Stimulated activated CD8-positive, alpha-beta memory T cell treated with anti-CD3 and anti-CD28 coated beads, Interleukin-7, amount 100 ng/mL, for 1 hour (primary cell): Measurements from ENCODE around the gene PDE3B.
"Not testable (repeated sequence)": the region's sequence is repeated elsewhere in the genome, so short reads cannot be mapped to it uniquely, and the experiment has no call there.

Experiments
- DNase-seq, 2 donors: peaks; one replicate each; pipeline ENCODE4 v3.0.0-alpha.2; 2020; ENCODE audit warnings: low read depth in 2 of 2

The PDE3B gene

DNA sequence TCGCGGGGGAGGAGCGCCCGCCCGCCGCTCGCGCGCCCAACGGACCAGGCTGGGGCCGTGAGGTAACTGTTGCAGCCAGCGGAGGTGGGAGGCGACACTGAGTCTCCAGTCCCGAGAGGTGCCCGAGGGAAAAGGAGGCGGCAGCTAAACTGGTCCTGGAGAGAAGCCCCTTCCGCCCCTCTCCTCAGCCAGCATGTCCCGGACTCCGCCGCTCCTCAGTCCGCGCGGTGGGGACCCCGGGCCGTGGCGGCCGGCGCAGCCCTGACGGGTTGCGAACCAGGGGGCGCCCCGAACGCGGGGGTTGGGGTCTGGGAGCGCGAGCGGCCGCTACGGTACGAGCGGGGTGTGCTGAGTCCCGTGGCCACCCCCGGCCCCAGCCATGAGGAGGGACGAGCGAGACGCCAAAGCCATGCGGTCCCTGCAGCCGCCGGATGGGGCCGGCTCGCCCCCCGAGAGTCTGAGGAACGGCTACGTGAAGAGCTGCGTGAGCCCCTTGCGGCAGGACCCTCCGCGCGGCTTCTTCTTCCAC, at the start of gene PDE3B:
TSS of gene PDE3B (plus strand) at position 108 of the 529 bp plus-strand sequence. CDS start at position 380, 272 bp downstream.
- peak; percentile 46 to 50 for DNase-seq

DNA sequence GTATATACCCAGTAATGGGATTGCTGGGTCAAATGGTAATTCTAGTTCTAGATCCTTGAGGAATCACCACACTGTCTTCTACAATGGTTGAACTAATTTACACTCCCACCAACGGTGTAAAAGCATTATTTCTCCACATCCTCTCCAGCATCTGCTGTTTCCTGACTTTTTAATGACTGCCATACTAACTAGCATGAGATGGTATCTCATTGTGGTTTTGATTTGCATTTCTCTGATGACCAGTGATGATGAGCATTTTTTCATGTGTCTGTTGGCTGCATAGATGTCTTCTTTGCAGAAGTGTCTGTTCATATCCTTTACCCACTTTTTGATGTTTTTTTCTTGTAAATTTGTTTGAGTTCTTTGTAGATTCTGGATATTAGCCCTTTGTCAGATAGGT, 48.3 kb upstream of the PDE3B start:
- not testable (repeated sequence) for DNase-seq

DNA sequence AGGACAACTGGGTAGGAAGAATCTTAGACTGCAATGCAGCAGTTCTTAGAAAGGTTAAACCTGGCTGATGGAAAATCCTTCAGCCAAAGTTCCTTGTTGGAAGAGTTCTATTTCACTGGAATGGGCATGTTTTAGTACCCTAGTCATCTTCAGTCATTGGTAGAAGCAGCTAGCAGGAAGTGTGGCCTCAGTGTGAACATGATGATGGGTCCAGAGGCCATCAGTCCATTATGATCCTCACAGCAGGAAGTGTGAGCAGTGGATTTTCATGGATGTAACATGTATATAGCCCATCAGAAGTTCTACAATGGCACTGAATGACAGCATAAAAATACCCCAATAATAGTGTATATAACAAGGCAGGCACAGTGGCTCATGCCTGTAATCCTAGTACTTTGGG, 35.9 kb upstream of the PDE3B start:
- no peak for DNase-seq

DNA sequence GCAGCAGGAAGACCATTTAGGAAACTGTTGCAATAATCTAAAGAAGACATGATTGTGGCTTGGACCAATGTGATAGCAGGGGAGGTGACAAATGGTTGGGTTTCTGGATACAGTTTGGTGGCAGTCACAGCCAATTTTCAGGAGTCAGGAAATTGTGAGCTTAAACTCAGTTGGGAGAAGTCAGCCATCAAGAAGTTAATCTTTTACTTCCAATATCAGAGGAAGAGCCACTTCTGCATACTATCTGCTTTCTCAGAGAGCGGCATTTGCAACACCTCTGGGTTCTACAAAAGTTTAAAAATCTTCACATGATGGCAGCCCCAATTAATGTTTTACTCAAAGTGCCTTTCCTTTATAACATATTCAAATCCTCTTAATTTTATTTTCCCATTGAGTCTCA, 33.7 kb upstream of the PDE3B start:
- DNase-seq = no peak

DNA sequence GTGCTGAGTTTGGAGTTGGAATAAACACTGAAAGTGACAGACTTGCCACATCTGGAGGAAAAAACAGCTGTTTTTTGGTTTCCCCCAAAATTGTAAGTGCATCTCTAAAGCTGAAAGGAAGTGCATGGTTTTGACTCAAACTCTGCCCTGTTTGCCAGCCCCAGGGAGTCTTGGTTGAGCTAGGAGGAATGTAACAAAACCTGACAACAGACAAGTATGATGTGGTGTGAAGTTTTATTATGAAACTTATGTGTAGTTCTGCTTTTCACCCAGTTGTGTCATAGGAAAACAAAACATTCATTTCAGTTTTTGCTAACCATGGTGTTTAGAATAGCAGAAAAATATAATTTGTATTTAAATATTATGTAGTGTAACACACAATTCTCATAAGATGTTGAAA, 31.7 kb upstream of the PDE3B start:
- no peak for DNase-seq

DNA sequence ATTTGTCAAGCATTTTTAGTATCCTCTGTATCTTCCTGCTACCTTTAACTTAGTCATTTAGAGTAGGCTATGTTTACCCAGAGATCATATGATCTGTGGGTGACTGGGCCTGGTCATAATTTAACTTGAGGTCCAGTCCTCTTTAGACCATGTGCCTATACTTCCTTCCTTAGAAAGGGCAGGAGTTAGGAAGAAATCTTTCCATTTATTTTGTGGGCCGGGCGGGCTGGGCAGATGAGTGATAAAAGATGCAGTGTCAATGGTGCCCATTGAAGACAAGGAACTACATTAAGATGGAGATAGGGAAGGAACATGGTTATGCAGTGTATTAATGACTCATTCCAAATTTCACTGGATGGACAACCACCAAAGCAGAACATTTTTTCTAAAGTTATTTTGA, 30.9 kb upstream of the PDE3B start:
- DNase-seq = no peak

DNA sequence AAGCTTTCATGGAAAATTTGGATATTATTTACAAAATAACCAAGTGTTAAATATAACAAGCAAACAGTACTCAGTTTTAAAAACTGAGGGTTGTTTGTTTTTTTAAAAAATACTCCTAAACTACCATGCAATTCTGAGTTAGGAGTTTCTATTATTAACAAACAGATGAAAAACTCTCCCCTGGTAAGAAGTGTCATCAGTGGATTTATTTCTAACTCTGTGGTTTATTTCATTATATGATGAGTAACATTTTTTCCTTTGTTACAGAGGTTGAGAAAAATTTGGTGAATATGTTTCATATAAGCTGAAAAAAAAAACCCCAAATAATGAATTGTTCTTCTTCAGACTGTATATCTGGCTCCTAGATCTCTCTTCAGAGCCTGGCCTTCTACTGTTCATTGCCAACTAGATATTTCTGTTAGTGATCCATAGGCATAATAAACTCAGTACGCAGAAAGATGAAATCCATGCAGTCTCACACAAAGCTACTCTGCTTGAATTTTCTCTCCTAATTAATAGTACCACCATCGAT, 29.4 kb upstream of the PDE3B start:
- DNase-seq = no peak

DNA sequence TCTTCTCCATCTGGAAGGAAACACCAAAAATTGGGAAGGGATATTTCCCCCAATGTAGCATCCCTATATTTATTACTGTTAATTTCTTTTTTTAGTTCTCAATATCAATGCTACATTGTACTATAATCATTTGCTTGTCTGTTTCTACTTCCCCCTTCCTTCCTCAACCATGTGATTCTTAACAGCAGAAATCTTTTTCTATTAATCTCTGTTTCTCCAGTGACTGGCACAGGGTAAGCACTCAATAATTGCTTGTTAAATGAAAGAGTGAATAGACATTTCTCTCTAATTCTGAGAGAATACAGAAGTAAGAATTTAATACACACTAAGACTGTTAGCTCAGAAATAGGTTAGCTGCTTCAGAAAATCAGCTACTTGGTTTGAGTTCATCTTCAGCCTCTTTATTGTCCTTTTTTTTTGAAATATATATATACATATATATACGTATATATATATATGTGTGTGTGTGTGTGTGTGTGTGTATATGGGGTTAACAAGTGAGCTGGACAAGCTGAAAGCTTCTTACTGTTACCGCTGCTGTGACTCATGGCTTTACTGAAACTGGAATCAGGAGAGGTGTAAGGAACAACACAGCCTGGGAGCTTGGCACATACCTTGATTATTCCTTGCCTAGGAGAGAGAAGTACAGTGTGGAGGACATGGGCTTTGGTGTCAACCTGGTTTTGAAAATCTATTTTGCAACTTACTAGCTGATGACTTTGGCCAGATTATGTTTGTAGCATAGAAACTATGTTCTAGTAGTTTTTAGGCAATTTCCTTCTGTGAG, 26.2 kb upstream of the PDE3B start:
- DNase-seq = no peak

DNA sequence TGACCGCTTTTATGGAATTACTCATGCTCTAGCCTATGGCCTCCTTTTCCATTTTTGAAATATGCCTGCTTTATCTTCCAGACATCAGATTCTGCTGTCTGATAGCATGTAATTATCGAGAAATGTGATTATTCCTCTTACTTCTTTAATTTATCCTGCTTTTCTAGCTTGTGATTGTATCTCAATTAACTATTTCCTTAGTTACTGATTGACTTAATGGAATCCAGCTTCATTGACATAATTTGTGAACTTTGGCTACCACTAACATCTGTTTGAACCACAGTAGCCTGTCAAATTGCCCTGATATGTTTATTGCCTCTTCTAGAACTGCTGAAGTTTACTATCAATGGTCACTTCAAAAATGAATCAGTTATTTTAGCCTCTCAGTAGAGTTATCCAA, 25.5 kb upstream of the PDE3B start:
- DNase-seq = no peak

DNA sequence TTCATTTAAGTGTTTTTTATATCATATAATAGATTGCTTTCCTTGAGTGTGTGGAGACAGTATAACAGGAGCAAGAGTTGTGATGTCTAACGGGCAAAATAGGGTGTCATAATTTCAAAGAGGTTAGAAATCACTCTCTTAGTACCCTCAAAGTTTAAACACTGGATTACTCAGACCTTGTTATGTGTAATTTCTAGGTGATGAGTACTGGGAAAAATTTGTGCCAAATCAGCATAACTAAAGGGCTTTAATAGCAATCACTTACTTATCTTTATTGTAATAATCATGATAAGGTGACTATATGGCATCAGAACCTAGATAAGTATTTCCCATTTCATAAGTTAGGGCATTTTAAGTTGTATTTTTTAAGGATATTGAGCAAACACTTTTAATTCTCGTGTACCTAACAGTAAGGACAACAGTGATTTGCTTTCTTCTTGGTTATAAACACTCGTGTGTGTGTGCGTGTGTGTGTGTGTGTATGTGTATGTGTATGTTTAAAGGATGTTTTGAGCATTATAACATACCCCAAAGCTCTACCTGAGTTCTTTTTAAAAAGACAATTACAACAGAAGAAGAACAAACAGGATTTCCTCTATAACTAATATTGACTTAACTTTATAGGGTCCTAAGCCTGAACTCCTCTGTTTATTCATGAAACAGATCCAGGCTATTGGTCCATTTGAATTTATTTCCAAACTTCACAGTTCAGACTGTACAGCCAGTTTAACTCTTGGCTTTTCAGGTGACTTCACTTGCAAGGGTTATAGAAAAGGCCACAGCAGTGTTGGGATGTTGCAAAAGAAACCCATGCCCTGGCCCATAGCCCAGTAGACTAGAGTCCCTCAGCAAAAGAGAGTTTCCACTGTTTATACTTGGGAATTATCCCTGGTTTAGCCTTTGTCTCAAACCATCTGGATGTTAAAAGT, 23.7 kb upstream of the PDE3B start:
- DNase-seq = no peak

DNA sequence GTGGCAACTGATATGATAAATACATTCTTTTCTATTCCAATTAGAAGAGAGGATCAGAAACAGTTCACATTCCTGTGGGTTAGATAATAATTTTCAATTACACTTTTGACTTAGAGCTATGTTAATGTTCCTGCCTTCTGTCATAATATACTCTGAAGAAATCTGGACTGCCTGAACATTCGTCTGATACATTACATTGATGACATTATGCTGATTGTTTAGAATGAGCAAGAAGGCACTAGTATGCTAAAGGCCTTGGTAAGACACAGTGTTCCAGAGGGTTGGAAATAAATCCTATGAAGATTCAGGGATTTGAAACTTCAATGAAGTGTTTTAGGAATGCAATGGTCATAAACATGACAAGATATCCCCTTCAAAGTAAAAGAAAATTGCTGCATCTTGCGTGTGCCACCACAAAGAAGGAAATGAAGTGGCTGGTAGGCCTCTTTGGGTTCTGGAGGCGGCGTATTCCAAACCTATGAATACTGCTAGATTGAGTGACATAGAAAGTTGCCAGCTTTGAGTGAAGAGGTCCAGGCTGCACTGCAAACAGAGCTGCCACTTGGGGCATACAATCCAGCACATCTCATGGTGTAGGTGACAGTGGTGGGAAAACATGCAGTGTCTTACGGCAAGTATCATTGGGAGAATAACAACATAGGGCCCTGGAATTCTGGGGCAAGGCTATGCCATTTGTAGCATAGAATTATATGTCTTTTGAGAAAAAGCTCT, 21.2 kb upstream of the PDE3B start:
- DNase-seq = no peak

DNA sequence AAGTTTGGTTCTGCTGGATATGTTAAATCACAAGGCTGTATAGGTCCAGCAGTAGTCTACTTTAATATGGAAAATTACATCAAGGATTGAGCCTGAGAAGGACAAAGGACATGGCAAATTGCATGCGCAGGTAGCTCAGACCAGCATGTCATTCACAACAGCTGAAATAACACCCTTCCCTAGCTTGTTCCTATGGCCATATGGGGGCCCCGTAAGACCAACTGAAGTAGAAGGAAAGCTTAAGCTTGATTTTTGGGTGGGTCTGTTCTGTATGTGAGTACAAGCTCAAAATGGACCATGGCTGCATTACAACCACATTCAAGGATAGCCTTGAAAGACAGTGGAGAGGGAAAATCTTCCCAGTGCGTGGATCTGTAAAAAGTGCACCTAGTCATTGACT, 20.6 kb upstream of the PDE3B start:
- no peak for DNase-seq

DNA sequence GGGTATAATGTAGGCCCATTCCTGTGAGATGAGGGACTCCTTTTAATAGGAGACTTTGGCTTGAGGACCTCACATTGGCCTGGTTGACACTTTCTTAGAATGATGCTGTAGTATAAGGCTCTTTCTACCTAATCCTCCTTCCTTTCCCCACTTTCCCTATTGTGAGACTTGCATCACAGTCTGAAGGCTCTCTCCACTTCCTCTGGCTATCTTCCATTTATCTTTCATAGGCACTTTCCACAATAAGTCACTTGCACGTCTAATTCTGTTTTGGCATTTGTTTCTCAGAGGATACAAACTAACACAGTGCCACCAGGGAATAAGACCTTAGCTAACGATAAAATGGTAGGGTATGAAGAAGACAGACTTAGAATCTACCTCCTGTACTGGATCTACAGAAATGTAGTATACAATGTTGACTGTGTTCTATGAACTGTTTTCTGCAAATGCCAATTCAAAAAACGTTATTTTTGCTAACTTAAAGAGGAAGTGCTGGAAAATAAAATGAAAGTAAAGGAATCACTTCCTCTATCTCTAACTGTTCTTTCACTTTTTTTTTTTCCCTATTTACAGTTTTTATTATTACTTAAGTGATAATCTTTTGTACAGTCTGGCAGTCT, 17.9 kb upstream of the PDE3B start:
- no peak for DNase-seq

DNA sequence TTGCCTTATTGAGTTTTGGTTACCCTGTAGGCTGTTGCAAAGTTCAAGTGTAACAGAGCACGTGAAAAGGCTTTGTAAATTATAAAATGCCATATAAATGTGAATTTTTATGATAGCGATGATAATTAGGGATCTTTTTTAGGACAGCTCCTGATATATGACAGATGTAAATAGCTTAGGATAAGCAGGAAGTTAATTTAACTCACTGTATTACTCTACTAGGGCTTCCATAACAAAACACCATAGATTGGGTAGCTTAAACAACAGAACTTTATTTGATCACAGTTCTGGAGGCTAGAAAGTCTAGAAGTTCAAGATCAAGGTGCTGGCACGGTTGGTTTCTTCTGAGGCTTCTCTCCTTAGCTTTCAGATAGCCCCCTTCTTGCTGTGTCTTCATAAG, 17.0 kb upstream of the PDE3B start:
- no peak for DNase-seq

DNA sequence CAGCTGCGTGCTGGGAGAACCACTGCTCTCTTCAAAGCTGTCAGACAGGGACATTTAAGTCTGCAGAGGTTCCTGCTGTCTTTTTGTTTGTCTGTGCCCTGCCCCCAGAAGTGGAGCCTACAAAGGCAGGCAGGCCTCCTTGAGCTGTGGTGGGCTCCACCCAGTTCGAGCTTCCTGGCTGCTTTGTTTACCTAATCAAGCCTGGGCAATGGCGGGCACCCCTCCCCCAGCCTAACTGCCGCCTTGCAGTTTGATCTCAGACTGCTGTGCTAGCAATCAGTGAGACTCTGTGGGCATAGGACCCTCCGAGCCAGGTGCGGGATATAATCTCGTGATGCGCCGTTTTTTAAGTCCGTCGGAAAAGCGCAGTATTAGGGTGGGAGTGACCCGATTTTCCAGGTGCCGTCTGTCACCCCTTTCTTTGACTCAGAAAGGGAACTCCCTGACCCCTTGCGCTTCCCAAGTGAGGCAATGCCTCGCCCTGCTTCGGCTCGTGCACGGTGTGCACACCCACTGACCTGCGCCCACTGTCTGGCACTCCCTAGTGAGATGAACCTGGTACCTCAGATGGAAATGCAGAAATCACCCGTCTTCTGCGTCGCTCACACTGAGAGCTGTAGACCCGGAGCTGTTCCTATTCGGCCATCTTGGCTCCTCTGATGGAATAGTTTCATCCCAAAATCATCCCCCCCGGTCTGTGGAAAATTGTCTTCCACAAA, 9.9 kb upstream of the PDE3B start:
- DNase-seq = not testable (repeated sequence)

DNA sequence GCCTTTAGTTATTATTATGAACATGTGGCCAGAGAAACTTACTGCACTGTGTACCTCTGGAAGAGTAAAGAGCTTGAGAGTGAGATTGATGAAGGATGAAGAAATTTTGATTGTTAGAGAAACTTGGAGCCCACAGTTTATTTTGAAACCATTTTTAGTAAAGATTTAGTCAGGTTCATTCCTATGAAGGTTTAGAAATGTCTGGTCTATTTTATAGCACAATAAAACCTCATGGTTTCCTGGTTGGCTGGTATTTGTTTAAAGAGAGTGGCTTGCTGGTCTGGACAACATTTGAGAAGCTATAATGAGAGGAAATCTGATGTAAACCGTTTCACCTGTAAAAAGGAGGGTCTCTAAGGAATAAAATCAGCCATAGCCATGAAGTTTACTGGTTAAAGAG, 8.8 kb upstream of the PDE3B start:
- DNase-seq = no peak

DNA sequence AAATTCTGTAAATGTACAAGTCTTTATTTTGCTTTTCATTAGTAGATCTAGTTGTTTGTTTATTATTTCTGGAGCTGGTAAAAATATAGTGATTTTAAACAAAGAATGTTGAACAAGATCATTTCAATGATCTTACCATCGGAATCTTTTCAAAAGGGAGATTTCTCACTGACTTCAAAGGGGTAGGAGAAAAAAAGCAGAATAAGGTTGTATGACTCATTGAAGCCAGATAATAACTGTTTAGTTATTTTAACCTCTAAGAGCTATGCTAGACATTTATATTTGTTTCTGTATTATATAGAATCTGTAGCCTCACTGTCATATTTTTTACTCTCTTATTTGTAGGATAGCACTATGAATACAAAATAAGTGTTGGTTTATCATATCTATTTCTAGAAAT, 8.1 kb upstream of the PDE3B start:
- DNase-seq = no peak

DNA sequence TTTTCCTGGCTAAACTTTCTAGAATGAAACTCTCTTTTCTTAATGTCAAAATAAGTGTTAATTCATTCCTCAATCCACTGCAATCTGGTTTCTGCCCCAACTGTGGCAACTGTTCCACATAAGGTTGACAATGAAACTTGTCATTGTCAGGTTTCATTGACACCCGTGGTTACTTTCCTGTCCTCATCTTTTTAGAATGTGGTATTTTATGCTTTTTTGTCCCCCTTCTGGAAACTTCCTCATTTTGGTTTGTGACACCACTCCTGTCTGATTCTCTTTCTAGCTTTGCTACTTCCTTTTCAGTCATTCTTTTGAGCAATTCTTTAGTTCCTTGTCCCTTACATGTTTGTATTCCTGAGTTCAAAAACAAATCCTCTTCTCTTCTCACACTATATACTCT, 7.5 kb upstream of the PDE3B start:
- no peak for DNase-seq

DNA sequence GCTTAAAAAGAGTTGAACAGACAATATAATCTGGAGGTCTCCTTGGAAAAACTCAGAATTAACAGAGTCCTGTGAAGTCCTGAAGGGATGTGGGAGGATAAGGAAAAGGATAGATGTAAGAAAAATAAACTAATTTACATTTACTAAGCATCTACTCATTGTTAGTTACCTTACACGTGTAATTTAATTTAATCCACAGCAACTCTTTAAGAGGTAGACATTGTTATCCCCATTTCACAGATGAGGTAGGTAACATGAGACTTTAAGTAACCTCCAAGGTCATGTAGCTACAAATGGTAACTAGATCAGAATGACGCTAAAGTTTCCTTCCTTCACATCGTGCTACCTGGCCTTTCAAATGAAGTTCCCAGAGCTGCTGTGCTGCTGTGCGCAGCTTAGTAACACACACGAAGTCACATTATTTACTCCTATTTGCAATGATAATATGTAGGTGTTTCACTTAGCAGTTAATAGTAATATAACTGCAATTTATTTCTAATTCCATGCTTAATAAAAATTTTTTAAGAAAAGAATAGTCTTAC, 5.7 kb upstream of the PDE3B start:
- no peak for DNase-seq

DNA sequence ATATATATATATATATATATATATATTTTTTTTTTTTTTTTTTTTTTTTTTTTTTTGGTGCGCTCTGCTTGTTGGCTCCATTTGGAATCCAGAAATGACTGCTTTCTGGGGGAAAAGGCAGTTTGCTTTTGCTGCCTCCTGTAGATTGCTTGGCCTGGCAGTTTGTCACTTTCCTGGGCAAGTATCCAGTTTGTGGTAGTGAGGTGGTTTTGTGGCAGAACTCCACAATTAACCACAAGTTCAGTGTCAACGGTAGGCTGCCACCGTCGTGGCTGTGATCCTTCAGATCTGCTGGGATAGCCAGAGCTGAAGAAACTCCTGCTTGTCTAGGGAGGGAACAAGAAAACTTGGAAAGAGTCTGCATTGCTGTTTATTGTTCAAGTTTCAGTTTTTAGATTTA, 5.0 kb upstream of the PDE3B start:
- no peak for DNase-seq
